GM15510 (cell line): ENCODE results near the gene RAB7A.

Source experiments
- POLR2A ChIP-seq: IDR thresholded peaks from 3 replicates; pipeline ENCODE4 v1.6.1; 2011; ENCODE audit warnings: borderline replicate concordance; ENCODE audit not compliant: insufficient read length; ENCODE audit errors: extremely low read depth

The RAB7A gene

DNA sequence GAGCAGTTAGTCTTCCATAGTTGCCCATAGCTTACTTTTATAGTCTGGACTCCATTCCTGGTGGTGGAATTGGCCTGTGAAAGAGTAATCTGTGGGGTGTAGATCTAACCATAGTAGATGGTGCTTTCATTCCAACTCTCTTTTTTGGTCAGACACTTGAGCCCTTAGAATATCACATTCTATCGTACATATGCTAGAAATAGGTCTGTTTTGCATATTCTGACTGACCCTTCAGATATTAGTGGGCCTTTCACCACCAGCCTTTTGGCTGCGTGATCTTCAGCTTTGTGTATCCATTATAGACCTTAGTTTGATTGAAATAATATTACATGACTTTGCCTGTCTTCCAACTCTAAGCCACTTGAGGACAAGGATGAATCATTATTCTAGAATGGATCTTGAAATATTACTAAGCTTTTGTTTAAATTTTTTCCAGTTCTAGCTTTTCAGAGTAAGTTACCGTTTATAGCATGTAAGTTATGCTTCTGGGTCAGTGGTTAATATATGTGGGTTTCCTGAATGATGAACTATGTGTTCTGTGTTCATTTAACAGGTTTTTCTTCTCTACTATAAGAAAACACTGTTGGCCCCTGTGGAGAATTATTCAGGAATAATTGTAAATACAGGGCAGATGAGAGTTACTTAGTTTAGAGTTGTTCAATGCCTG is 8.7 kb downstream of the RAB7A start:
- TF ChIP-seq POLR2A: no peak

DNA sequence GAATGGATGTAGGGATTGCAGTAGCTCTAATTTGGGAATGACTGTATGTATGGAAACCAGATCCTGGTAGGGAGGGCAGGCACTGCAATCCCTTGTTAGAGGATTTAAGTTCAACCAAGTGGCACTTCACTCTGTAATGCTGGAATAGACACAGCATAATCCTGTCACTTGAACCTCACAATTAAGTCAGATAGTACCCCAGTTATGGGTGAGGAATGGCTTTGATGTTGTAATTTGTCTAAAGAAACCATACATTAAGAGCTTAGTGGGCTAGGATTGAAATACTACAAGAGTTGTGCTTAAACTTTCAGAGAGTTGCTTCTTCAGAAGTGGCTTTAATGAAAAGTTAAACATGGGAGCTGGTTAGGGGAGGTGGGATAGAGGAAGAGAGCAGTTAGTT is 9.3 kb downstream of the RAB7A start:
- TF ChIP-seq POLR2A: no peak

DNA sequence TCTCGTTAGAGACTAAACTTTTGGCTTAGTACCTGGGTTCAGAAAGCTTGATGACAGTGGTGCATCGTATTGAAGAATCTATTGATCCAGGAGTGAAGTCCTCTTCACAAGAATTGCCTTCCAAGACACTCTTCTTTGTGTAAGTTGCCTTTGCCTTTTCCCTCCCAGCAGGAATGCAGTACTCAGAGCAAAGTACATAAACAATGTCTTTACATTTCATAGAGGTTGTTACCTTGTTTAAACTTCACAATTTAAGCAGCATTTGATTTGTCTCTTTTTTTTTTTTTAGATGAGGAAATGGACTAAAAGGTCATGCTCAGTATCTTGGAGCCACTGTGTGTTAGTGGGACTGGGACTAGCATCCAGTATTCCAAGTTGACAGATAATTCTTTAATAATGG is 9.9 kb downstream of the RAB7A start:
- no peak for TF ChIP-seq POLR2A

DNA sequence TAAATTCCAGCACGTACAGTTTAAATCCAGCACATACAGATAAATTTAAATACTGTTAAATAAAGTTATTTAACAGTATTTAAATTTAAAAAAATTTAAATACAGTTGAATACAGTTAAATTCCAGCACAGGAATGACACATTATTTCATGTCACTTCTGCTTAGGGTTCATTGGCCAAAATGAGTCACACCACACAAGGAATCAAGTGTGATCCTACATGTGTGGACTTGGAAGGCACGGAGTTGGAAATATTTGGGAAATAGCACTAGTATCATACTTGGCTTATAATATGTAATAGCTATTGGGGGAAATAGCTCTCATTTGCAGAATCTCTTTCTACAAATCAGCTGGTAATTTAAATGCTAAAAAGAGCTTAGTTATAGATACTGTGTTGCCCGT is 10.6 kb downstream of the RAB7A start:
- TF ChIP-seq POLR2A: no peak

DNA sequence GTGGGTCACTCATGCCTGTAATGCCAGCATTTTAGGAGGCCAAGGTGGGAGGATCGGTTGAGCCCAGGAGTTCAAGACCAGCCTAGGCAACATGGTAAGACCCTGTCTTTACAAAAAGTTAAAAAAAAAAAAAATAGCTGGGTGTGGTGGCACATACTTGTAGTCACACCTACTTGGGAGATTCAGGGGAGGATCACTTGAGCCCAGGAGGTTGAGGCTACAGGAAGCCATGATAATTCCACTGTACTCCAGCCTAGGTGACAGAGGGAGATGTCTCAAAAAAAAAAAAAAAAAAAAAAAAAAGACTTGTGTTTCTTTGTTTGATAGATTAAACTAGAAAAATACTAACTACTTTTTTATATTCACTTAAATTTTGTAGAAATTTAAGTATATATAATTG is 14.6 kb downstream of the RAB7A start:
- TF ChIP-seq POLR2A: no peak

DNA sequence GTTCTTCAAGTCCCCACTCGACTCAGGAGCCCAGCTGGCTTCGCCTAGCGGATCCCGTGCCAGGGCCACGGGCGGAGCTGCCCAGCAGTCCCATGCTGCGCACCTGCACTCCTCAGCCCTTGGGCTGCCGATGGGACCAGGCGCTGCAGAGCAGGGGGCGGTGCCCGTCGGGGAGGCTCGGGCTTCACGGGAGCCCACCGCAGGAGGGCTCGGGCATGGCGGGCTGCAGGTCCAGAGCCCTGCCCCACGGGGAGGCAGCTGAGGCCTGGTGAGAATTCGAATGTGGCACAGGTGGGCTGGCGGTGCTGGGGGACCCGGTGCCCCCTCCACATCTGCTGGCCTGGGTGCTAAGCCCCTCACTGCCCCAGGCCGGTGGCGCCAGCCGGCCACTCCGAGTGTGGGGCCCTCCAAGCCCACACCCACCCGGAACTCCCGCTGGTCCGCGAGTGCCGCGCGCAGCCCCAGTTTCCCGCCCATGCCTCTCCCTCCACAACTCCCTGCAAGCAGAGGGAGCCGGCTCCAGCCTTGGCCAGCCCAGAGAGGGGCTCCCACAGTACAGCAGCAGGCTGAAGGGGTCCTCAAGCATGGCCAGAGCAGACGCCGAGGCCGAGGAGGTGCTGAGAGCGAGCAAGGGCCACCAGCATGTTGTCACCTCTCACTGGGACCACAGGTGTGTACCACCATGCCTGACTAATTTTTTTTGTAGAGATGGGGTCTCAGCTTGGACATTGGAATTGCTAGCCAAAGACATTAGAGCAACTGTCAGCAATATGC is 17.0 kb downstream of the RAB7A start:
- no peak for TF ChIP-seq POLR2A

DNA sequence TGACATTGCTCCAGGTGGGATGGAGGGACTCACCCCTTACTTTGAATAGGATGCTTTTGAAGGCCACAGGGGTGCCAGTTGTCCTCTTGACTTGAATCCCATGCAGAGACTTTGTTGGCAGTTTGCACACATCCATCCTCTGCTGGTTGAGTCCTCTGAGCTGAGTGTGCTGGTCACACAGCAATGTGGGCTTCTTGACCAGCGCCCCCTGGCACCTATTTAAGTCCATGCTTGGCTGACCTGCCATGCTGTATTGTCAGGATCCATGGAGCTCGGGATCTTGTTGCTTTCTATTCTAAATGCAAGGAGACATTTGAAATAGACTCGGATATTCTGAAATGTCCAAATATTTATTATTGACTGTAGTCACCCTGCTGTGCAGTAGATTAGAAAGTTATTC is 19.8 kb downstream of the RAB7A start:
- no peak for TF ChIP-seq POLR2A

DNA sequence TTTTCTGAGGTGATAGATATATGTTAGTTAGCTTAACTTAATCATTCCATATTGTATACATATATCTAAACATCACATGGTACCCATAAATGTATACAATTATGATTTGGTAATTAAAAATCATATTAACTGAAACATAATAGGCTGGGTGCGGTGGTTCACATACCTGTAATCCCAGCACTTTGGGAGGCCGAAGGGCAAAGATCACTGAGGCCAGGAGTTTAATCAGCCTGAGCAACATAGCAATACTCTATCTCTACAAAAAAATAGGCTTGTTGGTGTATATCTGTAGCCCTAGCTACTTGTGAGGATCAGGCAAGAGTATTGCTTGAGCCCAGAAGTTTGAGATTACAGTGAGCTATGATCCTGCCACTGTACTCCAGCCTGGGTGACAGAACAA is 20.9 kb downstream of the RAB7A start:
- TF ChIP-seq POLR2A: no peak

DNA sequence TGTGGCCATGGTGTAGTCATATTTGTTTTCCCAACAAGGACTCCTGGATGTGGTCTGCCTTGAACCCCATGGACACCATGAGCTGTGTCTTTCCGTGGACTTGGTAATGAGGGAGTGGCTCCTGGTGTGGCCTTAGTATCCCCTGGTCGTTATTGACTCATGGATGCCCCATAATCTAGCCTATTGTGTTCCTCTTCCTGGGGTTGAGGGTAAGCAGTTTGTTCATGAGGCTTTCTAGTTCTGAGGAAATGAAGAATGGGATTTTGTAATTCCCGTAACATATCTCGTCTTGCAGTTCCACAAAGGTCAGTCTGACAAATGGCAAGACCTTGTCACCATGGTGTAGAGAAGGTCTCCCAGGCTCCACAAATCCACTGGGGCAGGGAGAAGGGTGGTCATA is 22.6 kb downstream of the RAB7A start:
- no peak for TF ChIP-seq POLR2A

DNA sequence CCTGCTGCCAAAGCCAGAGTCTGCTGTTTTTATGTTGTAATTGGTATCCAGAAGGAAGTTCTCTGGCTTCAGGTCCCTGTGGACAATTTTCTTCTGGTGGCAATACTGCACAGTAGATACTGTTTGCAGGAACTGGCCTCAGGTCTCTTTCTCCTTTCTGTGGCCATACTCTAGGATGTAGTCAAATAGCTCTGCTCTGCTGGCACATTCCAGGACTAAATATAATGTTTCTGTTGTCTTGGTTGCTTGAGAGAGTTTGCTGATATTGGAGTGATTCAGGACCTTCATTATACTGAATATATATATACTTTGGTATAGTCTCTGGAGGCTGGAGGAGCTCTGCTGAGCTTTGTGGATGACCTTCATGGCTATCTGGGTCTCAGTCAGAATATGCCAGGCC is 23.1 kb downstream of the RAB7A start:
- no peak for TF ChIP-seq POLR2A

DNA sequence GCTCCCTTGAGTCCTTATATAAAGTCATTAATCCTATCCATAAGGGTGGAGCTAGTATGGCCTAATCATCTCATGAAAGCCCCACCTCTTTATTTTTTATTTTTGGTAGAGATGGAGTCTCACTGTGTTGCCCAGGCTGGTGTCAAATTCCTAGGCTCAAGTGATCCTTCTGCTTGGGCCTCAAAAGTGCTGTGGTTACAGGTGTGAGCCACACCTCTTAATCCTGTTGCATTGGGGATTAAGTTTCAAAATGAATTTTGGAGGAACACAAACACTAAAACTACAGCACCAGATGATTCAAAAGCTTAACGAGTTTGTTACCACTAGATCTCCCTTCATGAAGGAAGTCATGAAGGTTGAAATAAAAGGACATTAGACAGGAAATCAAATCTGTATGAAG is 27.7 kb downstream of the RAB7A start:
- no peak for TF ChIP-seq POLR2A

DNA sequence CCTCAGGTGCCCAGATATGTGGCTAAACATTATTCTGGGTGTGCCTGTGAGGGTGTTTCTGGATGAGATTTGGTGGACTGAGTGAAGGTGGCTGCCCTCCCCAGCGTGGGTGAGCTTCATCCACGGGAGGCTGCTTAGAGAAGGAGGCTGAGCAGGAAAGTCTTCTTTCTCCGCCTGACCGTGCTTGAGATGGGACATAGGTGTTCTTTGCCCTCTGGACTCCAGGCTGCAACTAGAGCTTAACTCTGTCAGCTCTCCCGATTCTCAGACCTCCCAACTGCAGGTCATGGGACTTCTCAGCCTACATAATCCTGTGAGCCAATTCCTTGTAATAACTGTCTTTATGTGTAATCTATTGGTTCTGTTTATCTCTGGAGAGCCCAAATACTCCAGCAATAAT is 34.1 kb downstream of the RAB7A start:
- no peak for TF ChIP-seq POLR2A

DNA sequence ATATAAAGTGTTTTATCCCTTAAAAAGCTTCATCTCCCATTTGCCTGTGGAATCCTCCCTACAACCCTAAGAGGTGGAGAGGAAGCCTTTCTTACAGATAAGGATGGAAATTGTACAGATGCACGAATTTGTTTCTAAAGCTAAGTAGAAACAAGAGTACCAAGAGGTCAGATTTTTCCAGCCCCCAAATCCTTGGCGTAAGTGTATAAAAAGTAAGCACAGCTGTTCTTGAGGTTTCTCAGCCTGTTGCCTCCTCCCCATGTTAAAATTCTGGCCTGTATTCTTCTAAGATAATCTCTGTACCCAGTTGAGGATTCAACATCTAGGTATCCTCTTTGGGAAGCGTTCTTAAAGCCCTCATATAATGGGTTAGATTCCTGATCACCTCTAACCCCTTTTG is 34.9 kb downstream of the RAB7A start:
- no peak for TF ChIP-seq POLR2A

DNA sequence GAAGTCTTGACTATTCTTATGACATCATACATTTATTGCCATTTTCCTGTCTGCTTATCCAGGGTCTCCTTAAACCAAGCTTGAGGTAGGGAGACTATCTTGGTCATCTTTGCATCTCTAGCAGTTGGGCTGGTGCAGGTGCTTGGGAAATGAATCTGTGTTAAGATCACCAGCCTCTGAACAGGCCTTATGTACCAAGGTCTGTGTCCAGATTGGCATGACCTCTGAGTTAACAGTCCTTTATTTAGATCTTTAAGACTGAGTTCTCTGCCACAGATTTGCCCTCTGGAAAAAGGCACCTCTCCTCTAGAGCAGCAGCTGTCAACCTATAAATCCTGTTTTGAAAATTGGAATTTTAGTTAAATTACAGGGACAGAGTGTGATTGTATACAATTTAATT is 35.4 kb downstream of the RAB7A start:
- no peak for TF ChIP-seq POLR2A

DNA sequence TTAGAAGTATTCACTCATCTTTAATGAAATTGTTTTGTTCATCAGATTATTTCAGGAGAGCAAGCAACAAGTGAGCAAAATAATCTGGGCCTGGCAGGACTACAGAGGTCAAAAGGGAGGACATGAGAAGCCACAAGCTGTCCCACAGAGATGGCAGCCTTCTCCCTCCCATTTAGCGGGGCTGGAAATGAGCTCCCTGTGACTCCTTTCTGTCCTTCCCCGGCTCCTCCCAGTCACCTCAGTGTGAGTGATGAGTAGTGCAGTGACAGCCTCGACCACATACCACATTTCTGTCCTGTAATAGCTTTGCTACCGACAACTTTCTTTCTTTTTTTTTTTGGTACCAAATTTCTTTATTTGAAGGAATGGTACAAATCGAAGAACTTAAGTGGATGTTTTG is 38.0 kb downstream of the RAB7A start:
- TF ChIP-seq POLR2A: no peak

DNA sequence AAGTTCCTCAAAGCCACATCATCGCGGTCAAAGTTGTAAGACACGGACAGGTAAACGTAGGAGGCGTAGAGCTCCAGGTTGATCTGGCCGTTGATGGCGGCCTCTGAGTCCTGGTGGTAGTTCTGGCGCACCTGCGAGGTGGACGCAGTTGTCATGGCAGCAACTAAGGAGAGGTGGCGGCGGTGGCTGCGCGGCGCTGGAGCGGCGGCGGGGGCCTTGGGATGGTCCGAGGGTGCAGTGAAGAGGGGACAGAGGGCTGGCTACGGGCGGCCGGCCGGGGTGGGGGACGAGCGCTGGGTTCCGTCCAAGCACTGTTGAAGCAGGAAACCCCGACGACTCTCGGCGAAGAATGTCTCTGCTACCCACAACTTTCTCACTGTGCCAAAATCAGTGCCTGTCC is 38.9 kb downstream of the RAB7A start:
- no peak for TF ChIP-seq POLR2A
